Loucy (cell line): ENCODE results near the gene PNMA6A.

ENCODE experiments used
- H2AFZ ChIP-seq: fragments of 200-600 bp; sonication (generic); 2 replicates; pipeline ENCODE4 v1.6.0; 2016; ENCODE audit warnings: antibody characterized with exemption, mild to moderate bottlenecking, low read length, moderate library complexity
- H3F3A ChIP-seq: fragments of 200-600 bp; 2 replicates; pipeline ENCODE4 v1.6.0; 2016; ENCODE audit warnings: antibody characterized with exemption, low read depth, mild to moderate bottlenecking
- H3K27me3 ChIP-seq: fragments of 200-600 bp; sonication (generic); 2 replicates; pipeline ENCODE4 v1.6.1; 2014; ENCODE audit warnings: low read length, mild to moderate bottlenecking; ENCODE audit not compliant: insufficient read depth, poor library complexity, severe bottlenecking
- H3K36me3 ChIP-seq: fragments of 200-600 bp; sonication (generic); 2 replicates; pipeline ENCODE4 v1.6.1; 2016; ENCODE audit warnings: low read length; ENCODE audit not compliant: insufficient read depth
- H3K4me1 ChIP-seq: fragments of 200-600 bp; sonication (generic); 2 replicates; pipeline ENCODE4 v1.5.1; 2014; ENCODE audit warnings: low read length, mild to moderate bottlenecking; ENCODE audit not compliant: insufficient read depth, poor library complexity, severe bottlenecking
- H3K4me2 ChIP-seq: fragments of 200-600 bp; sonication (generic); 2 replicates; pipeline ENCODE4 v1.6.0; 2014; ENCODE audit warnings: antibody characterized with exemption, low read length, low read depth, mild to moderate bottlenecking; ENCODE audit not compliant: poor library complexity, severe bottlenecking
- H3K4me3 ChIP-seq: fragments of 200-600 bp; sonication (generic); 2 replicates; pipeline ENCODE4 v1.5.1; 2014; ENCODE audit warnings: low read length, mild to moderate bottlenecking, mixed read lengths; ENCODE audit not compliant: poor library complexity, severe bottlenecking
- H3K79me2 ChIP-seq: fragments of 200-600 bp; sonication (generic); 2 replicates; pipeline ENCODE4 v1.6.1; 2014; ENCODE audit warnings: low read length; ENCODE audit not compliant: insufficient read depth
- H3K9ac ChIP-seq: fragments of 200-600 bp; sonication (generic); 2 replicates; pipeline ENCODE4 v1.6.0; 2014; ENCODE audit warnings: mild to moderate bottlenecking, low read depth, low read length, moderate library complexity; ENCODE audit not compliant: poor library complexity, severe bottlenecking
- H3K9me2 ChIP-seq: fragments of 200-600 bp; sonication (generic); replicated peaks from 2 replicates; pipeline ENCODE4 v1.6.1; 2016; ENCODE audit warnings: low read depth, low read length, mixed read lengths
- H3K9me3 ChIP-seq: fragments of 200-600 bp; sonication (generic); 2 replicates; pipeline ENCODE4 v1.6.1; 2014; ENCODE audit warnings: mild to moderate bottlenecking, antibody characterized with exemption, low read length, low read depth; ENCODE audit not compliant: insufficient read depth
- H4K20me1 ChIP-seq: fragments of 200-600 bp; sonication (generic); 2 replicates; pipeline ENCODE4 v1.6.0; 2014; ENCODE audit warnings: antibody characterized with exemption, low read length, mild to moderate bottlenecking; ENCODE audit not compliant: insufficient read depth, poor library complexity, severe bottlenecking
- EZH2phosphoT487 ChIP-seq: fragments of 200-600 bp; IDR thresholded peaks from 2 replicates; pipeline ENCODE4 v1.6.1; 2018; ENCODE audit warnings: antibody characterized with exemption, mild to moderate bottlenecking, moderate library complexity, borderline replicate concordance
- TF ChIP-seq, protein P1 (sequence below): fragments of 200-600 bp; sonication (generic); conservative IDR thresholded peaks from 2 replicates; pipeline ENCODE4 v1.5.1; 2014; ENCODE audit warnings: mild to moderate bottlenecking, antibody characterized with exemption, low read length

Gene PNMA6A

DNA sequence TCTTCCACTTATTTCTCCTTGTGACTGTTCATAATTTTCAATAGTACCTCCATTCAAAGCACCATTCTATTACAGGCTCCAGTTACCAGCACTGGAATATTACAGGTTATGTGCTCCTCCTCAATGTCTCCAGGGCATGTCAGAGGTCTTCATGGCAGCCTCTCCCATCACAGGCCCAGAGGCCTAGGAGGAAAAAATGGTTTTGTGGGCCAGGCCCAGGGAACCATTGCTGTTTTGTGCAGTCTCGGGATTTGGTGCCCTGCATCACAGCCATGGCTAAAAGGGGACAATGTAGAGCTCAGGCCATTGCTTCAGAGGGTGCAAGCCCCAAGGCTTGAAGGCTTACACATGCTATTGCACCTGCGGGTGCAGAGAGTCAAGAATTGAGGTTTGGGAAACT is 23.2 kb upstream of the PNMA6A start:
- no peaks in the 10 kb centered on the region for H3K4me1 ChIP-seq
- no peaks in the 10 kb centered on the region for H4K20me1 ChIP-seq
- TF ChIP-seq, protein P1, sequence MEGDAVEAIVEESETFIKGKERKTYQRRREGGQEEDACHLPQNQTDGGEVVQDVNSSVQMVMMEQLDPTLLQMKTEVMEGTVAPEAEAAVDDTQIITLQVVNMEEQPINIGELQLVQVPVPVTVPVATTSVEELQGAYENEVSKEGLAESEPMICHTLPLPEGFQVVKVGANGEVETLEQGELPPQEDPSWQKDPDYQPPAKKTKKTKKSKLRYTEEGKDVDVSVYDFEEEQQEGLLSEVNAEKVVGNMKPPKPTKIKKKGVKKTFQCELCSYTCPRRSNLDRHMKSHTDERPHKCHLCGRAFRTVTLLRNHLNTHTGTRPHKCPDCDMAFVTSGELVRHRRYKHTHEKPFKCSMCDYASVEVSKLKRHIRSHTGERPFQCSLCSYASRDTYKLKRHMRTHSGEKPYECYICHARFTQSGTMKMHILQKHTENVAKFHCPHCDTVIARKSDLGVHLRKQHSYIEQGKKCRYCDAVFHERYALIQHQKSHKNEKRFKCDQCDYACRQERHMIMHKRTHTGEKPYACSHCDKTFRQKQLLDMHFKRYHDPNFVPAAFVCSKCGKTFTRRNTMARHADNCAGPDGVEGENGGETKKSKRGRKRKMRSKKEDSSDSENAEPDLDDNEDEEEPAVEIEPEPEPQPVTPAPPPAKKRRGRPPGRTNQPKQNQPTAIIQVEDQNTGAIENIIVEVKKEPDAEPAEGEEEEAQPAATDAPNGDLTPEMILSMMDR: no peak
- no peak for TF ChIP-seq EZH2phosphoT487
- H2AFZ ChIP-seq: no peak overlapping the region
- no peak overlapping the region for H3K4me3 ChIP-seq
- H3F3A ChIP-seq: no peaks in the 10 kb centered on the region
- no peaks in the 10 kb centered on the region for H3K36me3 ChIP-seq
- no peaks in the 10 kb centered on the region for H3K9me2 ChIP-seq
- H3K27me3 ChIP-seq: no peaks in the 10 kb centered on the region
- no peaks in the 10 kb centered on the region for H3K9me3 ChIP-seq
- H3K9ac ChIP-seq: no peak overlapping the region
- H3K4me2 ChIP-seq: no peak overlapping the region
- H3K79me2 ChIP-seq: no peaks in the 10 kb centered on the region

DNA sequence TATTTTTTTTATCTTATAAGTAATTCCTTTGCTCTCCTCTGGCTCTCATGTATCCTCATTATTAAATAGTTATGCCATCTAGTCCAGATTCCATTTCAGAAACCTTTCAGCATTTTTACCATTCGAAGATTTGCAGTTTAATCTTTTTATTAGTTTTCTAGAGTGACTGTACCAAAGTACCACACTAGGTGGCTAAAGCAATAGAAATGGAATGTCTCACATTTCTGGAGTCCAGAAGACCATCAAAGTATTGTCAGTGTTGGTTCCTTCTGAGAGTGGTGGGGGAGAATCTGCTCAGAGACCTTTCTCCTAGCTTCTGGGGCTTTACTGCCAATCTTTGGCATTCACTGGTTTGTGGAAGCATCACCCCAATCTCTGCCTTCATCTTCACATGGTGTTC is 19.7 kb upstream of the PNMA6A start:
- Histone ChIP-seq H3K4me1 (no peaks in the 10 kb centered on the region), H3K9ac (no peak overlapping the region), H3K27me3 (no peaks in the 10 kb centered on the region), H4K20me1 (no peaks in the 10 kb centered on the region), H3K4me2 (no peak overlapping the region), H2AFZ (no peak overlapping the region), H3K36me3 (no peaks in the 10 kb centered on the region), H3K9me2 (no peaks in the 10 kb centered on the region), H3K4me3 (no peak overlapping the region), H3F3A (no peaks in the 10 kb centered on the region), H3K9me3 (no peaks in the 10 kb centered on the region), H3K79me2 (no peaks in the 10 kb centered on the region)
- TF ChIP-seq, protein P1: no peak
- TF ChIP-seq EZH2phosphoT487: no peak

DNA sequence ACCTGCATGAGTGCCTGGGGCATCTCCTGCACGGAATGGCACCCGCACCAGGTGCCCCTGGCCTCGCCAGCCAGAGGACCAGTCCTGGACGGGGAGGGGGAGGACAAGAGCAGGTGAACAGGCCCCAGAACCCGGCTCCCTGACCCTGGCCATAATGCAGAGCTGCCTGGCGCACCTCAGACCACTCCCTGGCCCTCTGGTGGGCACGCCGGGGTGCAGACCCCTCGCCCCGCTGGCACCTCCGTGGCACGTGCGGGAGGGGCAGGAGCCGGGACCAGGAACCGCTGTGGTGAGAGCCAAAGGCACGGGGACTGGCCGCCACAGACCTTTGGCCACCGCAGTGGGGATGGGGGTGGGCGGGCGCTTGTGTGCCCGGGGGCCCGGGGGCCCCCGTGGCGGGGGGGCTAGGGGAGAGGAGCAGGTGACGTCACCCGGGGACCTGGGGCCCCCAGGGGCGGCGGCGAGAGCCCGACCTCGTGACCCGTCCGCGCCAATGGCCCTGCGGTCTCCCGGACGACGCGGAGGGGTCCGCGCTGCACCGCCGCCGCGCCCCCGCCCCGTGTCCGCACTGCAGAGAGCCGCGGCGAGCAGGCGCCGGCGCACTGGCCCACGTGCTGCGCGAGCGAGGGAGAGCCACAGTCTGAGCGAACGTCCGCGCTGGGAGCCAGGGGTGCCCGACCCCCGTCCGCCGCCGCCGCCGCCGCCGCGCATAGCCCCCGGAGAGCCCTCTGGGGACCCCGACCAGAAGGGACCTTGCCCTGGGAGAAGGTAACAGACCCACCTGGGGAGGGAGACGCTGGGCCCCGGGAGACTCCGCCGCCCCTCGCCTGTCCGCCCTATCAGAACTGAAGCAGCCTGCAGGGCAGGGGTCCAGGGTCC is 16.1 kb upstream of the PNMA6A start, which contains the start of gene PNMA3:
TSS of gene PNMA3 (plus strand) at position 600 of the 879 bp plus-strand sequence. CDS start 586 bp downstream, outside the sequence.
- no peaks in the 10 kb centered on the region for H3K9me3 ChIP-seq
- no peaks in the 10 kb centered on the region for H3K9me2 ChIP-seq
- H3K79me2 ChIP-seq: no peaks in the 10 kb centered on the region
- no peaks in the 10 kb centered on the region for H4K20me1 ChIP-seq
- H3K4me1 ChIP-seq: no peaks in the 10 kb centered on the region
- no peaks in the 10 kb centered on the region for H3K36me3 ChIP-seq
- no peak within 1 kb of the TSS for H3K9ac ChIP-seq
- no peaks in the 10 kb centered on the region for H3F3A ChIP-seq
- H3K4me2 ChIP-seq: no peak within 1 kb of the TSS
- no peak for TF ChIP-seq EZH2phosphoT487
- TF ChIP-seq, protein P1: no peak
- H2AFZ ChIP-seq: no peak within 1 kb of the TSS
- H3K4me3 ChIP-seq: no peak within 1 kb of the TSS
- H3K27me3 ChIP-seq: no peaks in the 10 kb centered on the region
